ENCODE results near the gene HEATR3.

The HEATR3 gene

DNA sequence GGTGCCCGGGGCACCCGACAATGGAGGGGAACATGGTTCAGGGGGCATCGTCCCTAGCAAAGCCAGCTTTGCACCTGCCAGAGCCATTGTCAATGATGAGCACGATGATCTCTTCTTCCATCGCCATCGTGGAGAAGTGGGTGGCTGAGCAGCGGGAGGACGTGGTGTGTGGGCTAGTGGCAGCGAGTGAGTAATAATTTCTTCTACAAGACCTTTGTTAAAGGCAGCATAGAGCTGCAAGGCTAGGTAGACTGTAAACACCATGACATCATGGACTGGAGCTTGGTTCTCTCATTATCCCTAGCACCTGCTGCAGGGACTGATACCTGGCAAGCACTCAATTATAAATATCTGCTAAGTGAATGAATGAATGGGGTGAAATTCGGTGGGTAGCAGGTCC, 6.7 kb upstream of the HEATR3 start:
- DNase-seq: no peak

GRCh38 chr16:50059669-50060068, 6.1 kb upstream of the HEATR3 start:
- DNase-seq: no peak

DNA sequence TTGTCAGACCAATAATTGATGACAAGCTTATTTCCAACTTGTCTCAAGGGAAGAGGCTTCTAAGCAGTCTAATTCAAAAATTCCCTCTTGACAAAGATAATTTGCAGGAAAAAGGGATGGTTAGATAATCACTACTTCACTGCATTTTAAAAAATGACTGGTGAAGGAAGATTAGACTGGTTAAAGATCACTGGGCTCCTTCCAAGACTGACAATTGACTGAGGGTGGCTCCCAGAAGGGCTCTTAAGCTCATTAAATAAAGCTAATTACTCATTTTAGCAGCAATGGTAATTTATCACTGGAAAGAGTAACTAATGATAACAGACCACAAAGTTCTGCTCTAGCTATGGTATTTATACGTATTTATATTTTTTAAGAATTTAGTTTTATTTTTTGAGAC, 4.4 kb upstream of the HEATR3 start:
- DNase-seq: no peak

DNA sequence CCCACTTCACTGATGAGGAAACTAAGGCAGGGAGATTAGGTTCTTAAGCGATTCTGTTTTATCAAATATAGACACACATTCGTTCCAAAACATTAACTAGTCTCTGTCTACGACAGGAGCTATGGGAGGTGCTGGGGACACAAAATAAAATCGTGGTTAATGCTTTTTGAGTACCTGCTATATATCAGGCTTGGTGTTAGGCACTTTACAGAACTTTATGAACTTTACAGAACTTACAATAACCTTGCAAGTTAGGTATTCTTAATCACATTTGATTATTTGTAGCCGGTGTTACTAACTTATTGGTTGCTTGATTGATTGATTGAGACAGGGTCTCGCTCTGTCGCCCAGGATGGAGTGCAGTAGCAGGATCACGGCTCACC, 538 bp upstream of the HEATR3 start:
- no peak for DNase-seq

DNA sequence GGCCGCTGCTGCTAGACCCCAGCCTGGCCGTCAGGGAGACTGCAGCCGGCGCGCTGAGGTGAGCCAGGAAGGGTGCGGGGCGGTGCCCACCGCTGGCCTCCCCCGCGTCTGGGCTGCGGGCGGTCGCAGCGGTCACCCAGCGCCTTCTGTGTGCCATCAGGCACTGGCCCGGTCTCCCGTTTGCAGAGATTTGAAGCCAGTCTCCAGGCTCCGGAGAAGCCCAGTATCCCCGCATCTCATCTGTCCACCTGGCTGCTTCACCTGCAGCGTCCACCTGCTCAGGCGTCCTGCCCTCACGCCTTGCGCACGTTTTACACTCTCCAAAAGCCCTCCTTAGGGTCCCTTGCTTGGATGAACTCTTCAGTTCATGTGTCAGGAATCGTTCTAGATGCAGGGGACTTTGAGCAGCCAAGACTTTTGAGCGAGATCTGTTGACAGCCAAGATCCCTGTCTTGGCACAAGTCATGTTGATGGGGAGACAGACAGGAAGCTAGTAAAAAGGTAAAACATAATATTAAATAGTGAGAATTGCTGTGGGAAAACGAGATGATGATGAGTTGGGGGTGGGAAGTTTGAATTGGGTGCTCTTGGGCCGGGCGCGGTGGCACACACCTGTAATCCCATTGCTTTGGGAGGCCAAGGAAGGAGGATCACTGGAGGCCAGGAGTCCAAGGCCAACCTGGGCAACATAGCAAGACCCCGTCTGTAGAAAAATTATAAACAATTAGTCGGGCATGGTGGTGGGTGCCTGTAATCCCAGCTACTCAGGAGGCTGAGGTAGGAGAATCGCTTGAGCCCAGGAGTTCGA, 916 bp downstream of the HEATR3 start:
- DNase-seq: no peak

GRCh38 chr16:50067290-50067853, 1.6 kb downstream of the HEATR3 start:
- peak; percentile 71 for DNase-seq

GRCh38 chr16:50068550-50068949, 2.8 kb downstream of the HEATR3 start:
- DNase-seq: peak; percentile 68

DNA sequence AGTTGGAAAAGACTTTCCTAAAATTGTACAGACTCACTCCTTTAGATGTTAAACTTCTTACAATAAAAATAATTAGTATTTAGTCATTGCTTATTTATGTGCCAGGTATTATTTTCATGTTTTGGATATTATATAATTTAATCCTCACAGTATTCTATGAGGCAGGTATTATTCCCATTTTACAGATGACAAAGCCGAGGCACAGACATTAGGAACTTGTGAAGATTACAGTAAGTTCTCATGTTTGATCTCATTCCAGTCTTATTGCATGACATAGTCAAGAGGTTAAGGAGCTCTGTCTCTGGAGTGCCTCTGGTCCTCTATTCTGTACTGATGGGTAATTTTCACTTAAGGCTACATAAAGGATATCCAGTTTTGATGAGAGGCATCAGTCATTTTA, 3.3 kb downstream of the HEATR3 start:
- no peak for DNase-seq

DNA sequence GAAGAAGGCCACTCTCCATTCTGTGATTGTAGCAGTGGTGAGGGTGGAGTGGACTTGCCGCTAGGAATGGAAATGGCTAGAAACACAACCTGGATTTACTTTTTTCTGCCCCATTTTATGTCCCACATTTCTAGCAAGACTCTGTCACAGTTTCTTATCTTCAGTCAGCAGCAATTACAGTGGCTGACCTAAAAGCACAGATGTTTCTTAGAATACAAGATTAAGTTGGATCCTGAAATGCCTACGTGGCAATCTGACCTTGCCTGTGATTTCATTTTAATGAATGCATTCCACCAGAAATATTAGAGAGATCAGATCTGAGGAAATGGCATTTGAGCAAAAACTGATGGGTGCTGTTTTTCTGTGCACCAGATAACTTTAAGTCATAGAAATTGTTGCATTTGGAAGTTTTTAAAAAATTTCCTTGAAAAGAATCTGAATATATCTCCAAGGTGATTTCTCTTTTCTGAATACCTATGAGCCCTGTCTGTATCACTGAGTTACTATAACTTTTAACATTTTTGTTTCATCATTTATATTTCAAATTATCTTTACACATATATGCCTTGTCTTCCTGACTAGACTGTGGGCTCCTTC, 5.4 kb downstream of the HEATR3 start:
- no peak for DNase-seq

- DNase-seq: no peak
These were observed 7.0 kb downstream of the HEATR3 start for GRCh38 chr16:50072730-50073129.

GRCh38 chr16:50079397-50080140, 13.8 kb downstream of the HEATR3 start:
- no peak for DNase-seq

DNA sequence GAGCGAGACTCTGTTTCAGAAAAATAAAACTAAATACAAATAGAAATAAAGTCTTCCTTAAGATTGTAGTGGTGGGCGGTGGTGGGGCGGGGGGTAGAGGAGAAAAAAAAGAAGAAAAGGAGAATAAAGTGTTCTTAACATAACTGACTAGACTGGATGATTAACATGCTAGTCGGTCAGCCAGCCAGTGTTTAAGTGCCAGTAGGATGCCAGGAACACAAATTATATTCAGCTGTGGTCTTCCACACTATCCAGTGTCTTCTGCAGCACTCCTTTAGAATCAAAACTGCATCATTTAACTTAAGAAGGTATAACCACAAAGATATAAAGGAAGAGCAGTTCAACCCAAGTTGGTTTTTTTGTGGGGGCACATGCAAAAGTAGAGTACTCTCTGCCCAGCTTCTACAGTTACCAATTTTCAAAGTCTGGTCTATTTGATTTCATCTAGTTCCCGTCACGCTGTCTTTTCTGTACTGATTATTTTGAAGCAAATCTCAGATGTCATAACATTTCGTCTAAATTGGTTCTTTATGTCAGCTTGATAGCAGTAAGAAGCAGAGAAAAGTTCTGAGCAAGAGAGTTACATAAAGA, 15.8 kb downstream of the HEATR3 start:
- DNase-seq: no peak

DNA sequence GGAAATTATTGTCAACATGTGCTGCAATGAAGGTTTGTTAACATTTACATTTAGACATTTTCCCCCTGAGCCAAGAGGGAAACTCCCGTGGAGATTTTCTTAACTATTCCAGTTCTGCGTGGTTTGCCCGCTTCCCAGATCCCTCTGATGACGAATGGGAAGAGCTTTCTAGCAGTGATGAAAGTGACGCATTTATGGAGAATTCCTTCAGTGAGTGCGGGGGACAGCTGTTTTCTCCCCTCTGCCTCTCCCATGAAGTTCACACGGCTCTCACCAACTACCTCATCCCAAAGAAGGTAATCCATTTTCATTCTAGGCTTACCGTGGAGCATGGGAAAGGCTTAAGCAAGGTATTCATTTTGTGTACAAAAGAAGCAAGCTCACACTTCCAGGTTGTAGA, 18.2 kb downstream of the HEATR3 start:
- DNase-seq: peak; percentile 16

DNA sequence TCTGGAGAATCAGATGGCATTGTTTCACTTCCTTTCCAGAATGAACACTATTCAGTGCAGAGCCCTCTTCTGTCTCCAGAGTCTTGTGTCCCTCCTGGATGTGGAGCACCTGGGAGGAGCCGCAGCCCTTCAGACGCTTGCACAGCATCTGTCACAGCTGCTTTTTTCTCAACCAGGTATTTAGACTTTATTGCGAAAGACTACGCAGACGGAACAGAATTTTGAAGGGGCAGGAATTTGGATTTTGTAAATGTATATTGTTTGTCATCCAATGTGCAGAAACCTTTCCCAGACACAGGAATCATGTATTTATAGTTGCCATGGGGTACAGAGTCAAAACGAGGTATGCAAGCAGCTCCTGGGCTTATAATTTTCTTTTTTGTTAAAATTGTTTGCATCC, 20.4 kb downstream of the HEATR3 start:
- DNase-seq: no peak

DNA sequence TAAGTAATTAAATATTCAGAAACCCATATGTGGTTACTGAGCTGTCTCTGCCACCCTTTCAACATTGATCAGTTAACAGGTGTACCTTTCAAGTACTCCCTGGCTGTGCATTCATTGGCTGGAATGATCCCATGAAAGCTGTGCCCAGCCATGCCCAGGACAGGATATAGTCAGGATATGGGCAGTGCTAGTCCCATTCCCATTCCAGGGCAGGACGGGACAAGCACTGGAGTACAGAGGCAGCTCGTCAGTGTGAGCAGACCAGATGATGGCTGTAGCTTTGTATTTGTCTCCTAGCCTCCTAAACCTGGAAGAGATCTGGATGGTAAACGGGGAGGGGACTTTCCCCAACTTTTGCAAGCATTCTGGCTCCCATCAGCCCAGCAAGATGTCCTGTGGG, 22.5 kb downstream of the HEATR3 start:
- DNase-seq: no peak

GRCh38 chr16:50092891-50093290, 27.1 kb downstream of the HEATR3 start:
- no peak for DNase-seq

- DNase-seq: peak; percentile 55
These were observed 28.1 kb downstream of the HEATR3 start for GRCh38 chr16:50093607-50094539.

- peak; percentile 95 for DNase-seq
These were observed 31.0 kb downstream of the HEATR3 start for GRCh38 chr16:50096791-50097190.

DNA sequence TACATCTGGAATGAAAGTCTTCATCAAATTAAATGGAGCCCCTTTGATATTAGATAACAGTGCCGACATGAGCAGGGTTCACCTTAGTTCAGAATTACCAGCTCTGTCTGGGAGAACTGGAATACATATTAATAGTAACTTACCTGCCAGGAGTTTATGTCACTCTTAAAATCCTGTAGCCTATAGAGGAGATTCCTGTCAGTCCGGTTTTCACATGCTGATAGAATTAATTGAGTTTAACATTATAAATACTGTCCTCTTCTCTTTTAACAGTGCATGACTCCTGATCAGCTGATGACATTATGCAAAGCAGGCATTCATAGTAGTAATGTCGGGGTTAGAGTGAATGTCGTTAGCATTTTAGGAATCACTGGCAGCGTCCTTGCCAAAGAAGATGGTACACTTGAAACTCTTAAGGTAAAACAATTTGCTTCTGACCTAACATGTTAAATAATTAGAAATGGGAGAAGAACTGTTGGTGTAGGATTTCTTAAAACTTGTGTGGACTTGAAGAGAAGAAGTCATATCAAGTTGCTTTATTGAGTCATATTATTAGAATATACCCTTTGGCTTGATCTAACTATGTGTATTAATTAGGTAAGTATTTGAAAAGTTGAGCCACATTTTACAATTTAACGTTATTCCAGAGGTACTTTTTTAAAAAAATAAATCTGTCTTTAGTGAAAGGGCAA, 34.3 kb downstream of the HEATR3 start:
- no peak for DNase-seq

- peak; percentile 84 for DNase-seq
These were observed 36.4 kb downstream of the HEATR3 start for GRCh38 chr16:50102051-50102746.

GRCh38 chr16:50103764-50104163, 38.0 kb downstream of the HEATR3 start:
- DNase-seq: peak; percentile 13

Data from fibroblast of skin of right quadriceps (primary cell).